Coronary artery (tissue), 2 donors: ENCODE data around the gene MEIOC.
"Not testable (repeated sequence)": the region's sequence is repeated elsewhere in the genome, so short reads cannot be mapped to it uniquely, and the experiment has no call there.

Experiments used
- DNase-seq: peaks from one replicate; pipeline ENCODE4 v3.0.0-alpha.2; 2017; ENCODE audit warnings: low spot score
- H3K27ac ChIP-seq, 2 donors: fragments of 200-600 bp; sonication (generic); one replicate each; pipeline ENCODE4 v1.5.1; 2016 to 2019
- H3K4me3 ChIP-seq: fragments of 200-600 bp; sonication (generic); 2 replicates; pipeline ENCODE4 v1.5.1; 2016; ENCODE audit warnings: mild to moderate bottlenecking, moderate library complexity
- CTCF ChIP-seq: fragments of 200-600 bp; sonication (generic); IDR thresholded peaks from one replicate; pipeline ENCODE4 v1.5.1; 2019; ENCODE audit warnings: antibody characterized with exemption

Gene MEIOC

GRCh38 chr17:44633998-44634397 lies 22.3 kb upstream of the MEIOC start:
- Histone ChIP-seq H3K27ac (no peak overlapping the region), H3K4me3 (no peak overlapping the region)
- no peak for DNase-seq
- no peak for TF ChIP-seq CTCF

DNA sequence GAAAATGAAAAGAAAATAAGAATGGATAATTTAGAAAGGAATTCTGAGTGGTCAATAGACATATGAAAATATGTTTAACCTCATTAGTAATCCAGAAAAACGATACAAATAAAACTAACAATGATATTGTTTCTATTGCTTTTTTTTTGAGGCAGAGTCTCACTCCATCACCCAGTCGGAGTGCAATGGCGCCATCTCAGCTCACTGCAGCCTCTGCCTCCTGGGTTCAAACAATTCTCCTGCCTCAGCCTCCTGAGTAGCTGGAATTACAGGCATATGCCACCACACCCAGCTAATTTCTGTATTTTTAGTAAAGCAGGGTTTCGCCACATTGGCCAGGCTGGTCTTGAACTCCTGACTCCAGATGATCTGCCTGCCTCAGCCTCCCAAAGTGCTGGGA lies 21.9 kb upstream of the MEIOC start:
- not testable (repeated sequence) for DNase-seq, H3K4me3 ChIP-seq, H3K27ac ChIP-seq

DNA sequence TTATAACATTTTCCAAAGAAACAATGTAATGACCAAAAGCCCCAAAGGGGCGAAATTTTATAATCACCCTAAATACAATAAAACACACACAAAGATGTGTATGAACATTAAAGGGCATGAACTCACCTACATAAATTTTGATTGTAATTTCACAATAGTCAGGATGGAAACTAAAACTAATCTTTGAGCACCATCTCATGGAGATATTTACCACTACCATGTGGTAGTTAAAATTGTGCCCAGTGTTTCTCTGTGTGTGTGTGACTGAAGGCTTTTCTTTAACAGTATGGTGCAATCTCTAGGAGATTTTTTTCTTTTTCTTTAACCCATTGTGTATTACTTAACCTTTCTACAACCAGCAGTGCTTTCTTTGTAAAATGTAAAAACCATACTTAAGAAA lies 19.7 kb upstream of the MEIOC start:
- no peak for DNase-seq
- peak; percentile 23 for TF ChIP-seq CTCF
- no peak overlapping the region for H3K27ac ChIP-seq
- H3K4me3 ChIP-seq, result no peak overlapping the region

GRCh38 chr17:44637066-44637465 lies 19.2 kb upstream of the MEIOC start:
- Histone ChIP-seq H3K4me3 (no peak overlapping the region), H3K27ac (no peak overlapping the region)
- TF ChIP-seq CTCF, result no peak
- DNase-seq, result no peak

GRCh38 chr17:44642834-44643233 lies 13.4 kb upstream of the MEIOC start:
- no peak for TF ChIP-seq CTCF
- no peak overlapping the region for H3K4me3 ChIP-seq
- DNase-seq, result no peak
- no peak overlapping the region for H3K27ac ChIP-seq

- TF ChIP-seq CTCF, result no peak
- no peak overlapping the region for H3K27ac ChIP-seq
- DNase-seq, result no peak
- H3K4me3 ChIP-seq, result no peak overlapping the region
Observed at GRCh38 chr17:44645341-44645740, 10.9 kb upstream of the MEIOC start.

DNA sequence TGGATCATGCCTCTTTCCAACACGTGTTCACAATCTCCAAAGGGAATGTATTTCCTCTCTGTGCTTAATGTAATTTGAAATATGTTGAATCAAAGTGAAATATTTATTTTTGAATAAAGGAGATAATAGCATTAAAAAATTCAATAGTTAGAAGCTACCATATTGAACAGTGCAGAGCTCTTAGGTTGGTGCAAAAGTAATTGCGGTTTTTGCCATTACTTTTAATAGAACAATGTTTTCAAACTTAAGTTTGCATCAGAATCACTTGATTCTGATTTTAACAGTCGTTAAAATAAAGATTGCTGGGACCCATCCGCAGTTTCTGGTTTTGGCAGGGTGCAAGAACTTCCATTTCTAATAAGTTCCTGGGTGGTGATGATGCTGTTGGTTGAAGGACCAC lies 10.0 kb upstream of the MEIOC start:
- DNase-seq, result no peak
- no peak overlapping the region for H3K27ac ChIP-seq
- H3K4me3 ChIP-seq, result no peak overlapping the region
- TF ChIP-seq CTCF, result no peak

DNA sequence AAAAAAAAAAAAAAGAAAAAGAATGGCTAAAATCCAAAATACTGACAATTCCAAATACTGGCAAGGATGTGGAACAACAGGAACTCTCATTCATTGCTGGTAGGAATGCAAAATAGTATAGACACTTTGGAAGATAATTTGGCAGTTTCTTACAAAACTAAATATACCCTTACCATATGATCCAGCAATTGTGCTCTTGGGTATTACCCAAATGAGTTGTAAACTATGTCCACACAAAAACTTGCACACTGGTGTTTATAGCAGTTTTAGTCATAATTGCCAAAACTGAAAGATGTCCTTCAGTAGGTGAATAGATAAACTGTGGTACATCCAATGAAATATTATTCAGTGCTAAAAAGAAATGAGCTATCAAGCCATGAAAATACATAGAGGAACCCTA lies 8.5 kb upstream of the MEIOC start:
- DNase-seq, result no peak
- Histone ChIP-seq H3K27ac (no peak overlapping the region), H3K4me3 (no peak overlapping the region)
- no peak for TF ChIP-seq CTCF
